Lower leg skin (tissue), 3 donors: ENCODE measurements around the gene CCDC88C.

Source experiments
- POLR2A ChIP-seq, 2 donors: fragments of 450-650 bp; IDR thresholded peaks; one replicate each; pipeline ENCODE4 v1.6.1; 2016 to 2017; ENCODE audit warnings: antibody characterized with exemption in 2 of 2, mild to moderate bottlenecking in 1 of 2, moderate library complexity in 1 of 2
- TF ChIP-seq, protein P1 (sequence below), 3 donors: fragments of 450-650 bp; IDR thresholded peaks; one replicate each; pipeline ENCODE4 v1.5.1; 2016; ENCODE audit warnings: antibody characterized with exemption in 3 of 3, mild to moderate bottlenecking in 3 of 3, moderate library complexity in 2 of 3

DNA sequence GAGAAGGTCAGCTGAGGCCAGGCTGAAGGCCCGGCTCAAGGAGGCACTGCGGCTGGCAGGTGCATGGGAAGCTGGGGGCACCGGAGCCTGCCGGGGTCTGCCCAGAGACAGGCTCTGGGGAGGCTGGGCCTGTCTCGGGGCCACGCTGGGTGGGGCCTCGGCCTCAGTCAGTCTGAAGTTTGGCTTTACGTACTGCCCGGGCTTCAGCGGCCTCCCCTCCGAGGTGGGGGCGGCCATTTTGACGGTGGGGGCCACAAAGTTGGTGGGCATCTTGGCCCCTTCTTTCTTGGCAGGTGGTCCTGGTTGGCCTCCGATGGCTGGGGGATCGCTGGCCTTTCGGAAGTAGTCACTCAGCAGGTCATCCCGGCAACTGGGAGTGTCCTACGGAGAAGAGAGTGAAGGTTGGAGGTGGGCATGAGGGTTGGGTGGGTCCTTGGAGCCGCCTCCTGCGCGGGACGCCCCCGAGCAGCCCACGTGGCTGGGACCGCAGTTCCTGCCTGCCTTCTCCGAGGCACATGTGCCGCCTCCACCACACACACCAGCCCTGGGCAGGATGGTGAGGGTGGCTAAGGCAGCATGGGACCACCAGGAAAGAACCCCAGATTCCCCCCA lies 144.2 kb downstream of the CCDC88C start:
- TF ChIP-seq, protein P1, sequence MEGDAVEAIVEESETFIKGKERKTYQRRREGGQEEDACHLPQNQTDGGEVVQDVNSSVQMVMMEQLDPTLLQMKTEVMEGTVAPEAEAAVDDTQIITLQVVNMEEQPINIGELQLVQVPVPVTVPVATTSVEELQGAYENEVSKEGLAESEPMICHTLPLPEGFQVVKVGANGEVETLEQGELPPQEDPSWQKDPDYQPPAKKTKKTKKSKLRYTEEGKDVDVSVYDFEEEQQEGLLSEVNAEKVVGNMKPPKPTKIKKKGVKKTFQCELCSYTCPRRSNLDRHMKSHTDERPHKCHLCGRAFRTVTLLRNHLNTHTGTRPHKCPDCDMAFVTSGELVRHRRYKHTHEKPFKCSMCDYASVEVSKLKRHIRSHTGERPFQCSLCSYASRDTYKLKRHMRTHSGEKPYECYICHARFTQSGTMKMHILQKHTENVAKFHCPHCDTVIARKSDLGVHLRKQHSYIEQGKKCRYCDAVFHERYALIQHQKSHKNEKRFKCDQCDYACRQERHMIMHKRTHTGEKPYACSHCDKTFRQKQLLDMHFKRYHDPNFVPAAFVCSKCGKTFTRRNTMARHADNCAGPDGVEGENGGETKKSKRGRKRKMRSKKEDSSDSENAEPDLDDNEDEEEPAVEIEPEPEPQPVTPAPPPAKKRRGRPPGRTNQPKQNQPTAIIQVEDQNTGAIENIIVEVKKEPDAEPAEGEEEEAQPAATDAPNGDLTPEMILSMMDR (IDR thresholded peaks at IDR 0.05), result no peak
- no peak for TF ChIP-seq POLR2A (IDR thresholded peaks at IDR 0.05)
